CD14-positive monocyte (primary cell): ENCODE measurements around the gene RELL1. TPM values are rescaled to one million over a fixed set of nuclear protein-coding genes. Genes with fewer than 3 reads are reported as not detected.

Source experiments
- DNase-seq, 3 donors: peaks; one replicate each; pipeline ENCODE4 v3.0.0-alpha.2; 2011 to 2022
- H2AFZ ChIP-seq: 2 replicates; pipeline ENCODE4 v1.6.0; 2012; ENCODE audit warnings: mild to moderate bottlenecking, low read depth, low read length, inconsistent platforms; ENCODE audit not compliant: insufficient read depth, poor library complexity, severe bottlenecking
- H3K27ac ChIP-seq, 2 donors: 1 replicate in 1 of 2; 2 replicates in 1 of 2; pipeline ENCODE4 v1.5.1; 2012 to 2013; ENCODE audit warnings: low read length in 2 of 2, control low read depth in 1 of 2, inconsistent platforms in 1 of 2, low read depth in 1 of 2, mild to moderate bottlenecking in 1 of 2
- H3K27me3 ChIP-seq, 2 donors: one replicate each; pipeline versions ENCODE4 v1.6.0 to v1.6.1; 2011 to 2013; ENCODE audit warnings: low read length in 2 of 2; ENCODE audit not compliant: control insufficient read depth in 2 of 2, insufficient read depth in 2 of 2
- H3K36me3 ChIP-seq, 2 donors: replicated peaks in 1 of 2; 1 replicate in 1 of 2; 2 replicates in 1 of 2; pipeline versions ENCODE4 v1.5.1 to v1.6.1; 2012 to 2013; ENCODE audit warnings: low read length in 2 of 2, control low read depth in 1 of 2, inconsistent platforms in 1 of 2, mild to moderate bottlenecking in 1 of 2; ENCODE audit not compliant: insufficient read depth in 2 of 2, control insufficient read depth in 1 of 2
- H3K4me1 ChIP-seq, 2 donors: 1 replicate in 1 of 2; 2 replicates in 1 of 2; pipeline versions ENCODE4 v1.5.1 to v1.6.1; 2012 to 2013; ENCODE audit warnings: low read length in 2 of 2, control low read depth in 1 of 2, inconsistent platforms in 1 of 2, mild to moderate bottlenecking in 1 of 2, moderate library complexity in 1 of 2; ENCODE audit not compliant: insufficient read depth in 2 of 2, control insufficient read depth in 1 of 2
- H3K4me2 ChIP-seq: replicated peaks from 2 replicates; pipeline ENCODE3; 2012; ENCODE audit warnings: low read length, moderate library complexity, mild to moderate bottlenecking; ENCODE audit not compliant: poor library complexity, severe bottlenecking; ENCODE audit errors: extremely low read depth
- H3K4me3 ChIP-seq, 3 experiments: fragments of 200-600 bp in 1 of 3; sonication (generic) in 1 of 3; replicated peaks in 1 of 3; 1 replicate in 2 of 3; 2 replicates in 1 of 3; pipeline ENCODE4 v1.5.1; 2011 to 2013; ENCODE audit warnings: low read length in 3 of 3, mild to moderate bottlenecking in 3 of 3, control low read depth in 2 of 3, low read depth in 2 of 3, inconsistent platforms in 1 of 3, moderate library complexity in 1 of 3
- H3K79me2 ChIP-seq: 2 replicates; pipeline ENCODE4 v1.6.0; 2012; ENCODE audit warnings: mild to moderate bottlenecking, control low read depth, inconsistent platforms, low read length, moderate library complexity; ENCODE audit not compliant: insufficient read depth
- H3K9ac ChIP-seq: 2 replicates; pipeline ENCODE4 v1.6.0; 2017; ENCODE audit warnings: low read length, mild to moderate bottlenecking; ENCODE audit not compliant: insufficient read depth, poor library complexity, severe bottlenecking
- H3K9me3 ChIP-seq, 2 donors: replicated peaks in 1 of 2; 1 replicate in 1 of 2; 2 replicates in 1 of 2; pipeline versions ENCODE4 v1.5.1 to v1.6.1; 2012 to 2013; ENCODE audit warnings: low read length in 2 of 2, control low read depth in 1 of 2; ENCODE audit not compliant: control insufficient read depth in 1 of 2, insufficient read depth in 1 of 2
- H4K20me1 ChIP-seq: 2 replicates; pipeline ENCODE4 v1.6.0; 2012; ENCODE audit warnings: mild to moderate bottlenecking, low read length, control low read depth, moderate library complexity; ENCODE audit not compliant: insufficient read depth
- H3K27ac Mint-ChIP-seq, 7 donors: one replicate each; pipeline ENCODE4 v1.8.0; 2020; ENCODE audit warnings: mild to moderate bottlenecking in 7 of 7, mixed read lengths in 7 of 7, moderate library complexity in 6 of 7, inconsistent platforms in 2 of 7
- H3K27me3 Mint-ChIP-seq, 3 donors: one replicate each; pipeline ENCODE4 v1.8.0; 2021 to 2022; ENCODE audit warnings: low read depth in 3 of 3, mild to moderate bottlenecking in 3 of 3, mixed read lengths in 3 of 3, moderate library complexity in 3 of 3, inconsistent platforms in 1 of 3
- H3K36me3 Mint-ChIP-seq, 2 donors: one replicate each; pipeline ENCODE4 v1.8.0; 2020; ENCODE audit warnings: mixed read lengths in 2 of 2, inconsistent platforms in 1 of 2, mild to moderate bottlenecking in 1 of 2
- H3K4me1 Mint-ChIP-seq: one replicate; pipeline ENCODE4 v1.8.0; 2020; ENCODE audit warnings: mild to moderate bottlenecking, mixed read lengths
- H3K4me3 Mint-ChIP-seq, 2 donors: one replicate each; pipeline ENCODE4 v1.8.0; 2020; ENCODE audit warnings: mild to moderate bottlenecking in 2 of 2, mixed read lengths in 2 of 2, moderate library complexity in 1 of 2
- H3K9me3 Mint-ChIP-seq, 7 donors: one replicate each; pipeline ENCODE4 v1.8.0; 2020 to 2022; ENCODE audit warnings: mixed read lengths in 7 of 7, mild to moderate bottlenecking in 6 of 7, moderate library complexity in 6 of 7, inconsistent platforms in 2 of 7
- WGBS: methylation state at CpG from one replicate; pipeline ENCODE4 v1.1.5; 2013; ENCODE audit warnings: missing lambda C conversion rate; ENCODE audit not compliant: insufficient coverage; 5-methylcytosine and 5-hydroxymethylcytosine counted together
- intact Hi-C, 2 donors: fragments of 100-400 bp; cut with micrococcal nuclease; formaldehyde crosslinking; loops; one replicate each; pipeline versions ENCODE4 v1.15.0 to v1.15.1; 2023
- polyA minus RNA-seq: library from RNA; depleted of rRNA, polyadenylated mRNA; stranded (reverse); fragments of >200 nt; gene quantifications from 2 replicates; pipeline ENCODE4 v1.2.3, GENCODE V29; 2012
- polyA plus RNA-seq, 3 donors: library from polyadenylated mRNA; depleted of rRNA in 1 of 3; unstranded in 2 of 3; stranded (reverse) in 1 of 3; fragments of 300-500 nt in 2 of 3; fragments of >200 nt in 1 of 3; fragmentation: Illumina TruSeq in 2 of 3; gene quantifications; 1 replicate in 2 of 3; 2 replicates in 1 of 3; pipeline ENCODE4 v1.2.3, GENCODE V29; 2012 to 2021
- total RNA-seq, 12 experiments: library from RNA in 1 of 12; stranded (reverse) in 1 of 12; fragments of 120-200 nt in 1 of 12; gene quantifications; one replicate each; pipeline ENCODE4 v1.2.4 and lab custom pipeline; 2013 to 2026; ENCODE audit warnings: mixed read lengths in 6 of 12, inconsistent platforms in 1 of 12
- TF ChIP-seq, protein P1 (sequence below): fragments of 200-600 bp; IDR thresholded peaks from one replicate; pipeline ENCODE4 v1.8.0; 2022; ENCODE audit warnings: antibody characterized with exemption, mild to moderate bottlenecking

Gene RELL1, protein sequence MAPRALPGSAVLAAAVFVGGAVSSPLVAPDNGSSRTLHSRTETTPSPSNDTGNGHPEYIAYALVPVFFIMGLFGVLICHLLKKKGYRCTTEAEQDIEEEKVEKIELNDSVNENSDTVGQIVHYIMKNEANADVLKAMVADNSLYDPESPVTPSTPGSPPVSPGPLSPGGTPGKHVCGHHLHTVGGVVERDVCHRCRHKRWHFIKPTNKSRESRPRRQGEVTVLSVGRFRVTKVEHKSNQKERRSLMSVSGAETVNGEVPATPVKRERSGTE
- 65.3 TPM for total RNA-seq (2013)
- polyA plus RNA-seq (10 to 100 TPM; 13.3 to 30.2 (median 16.2) TPM), polyA minus RNA-seq (84.4 and 93.9 TPM in 2 replicates), total RNA-seq (lab: John Stamatoyannopoulos, UW) (57.7 to 138 (median 79.0) reads per million in 11 experiments)

- Histone ChIP-seq H3K27me3 (no peaks in the 10 kb centered on the region), H3K27ac (peak within 1 kb of the TSS; percentile 78 to 90), H3K4me2 (peak within 1 kb of the TSS; percentile 79), H3K9me3 (no peaks in the 10 kb centered on the region), H3K79me2 (peaks cover 45% of the 10 kb centered on the region), H2AFZ (peak within 1 kb of the TSS; percentile 88), H4K20me1 (peaks cover 38% of the 10 kb centered on the region), H3K36me3 (no peaks in the 10 kb centered on the region), H3K4me3 (peak within 1 kb of the TSS; percentile 81 to 93 (median 89)), H3K9ac (peak within 1 kb of the TSS; percentile 92), H3K4me1 (peaks cover 41 to 54% of the 10 kb centered on the region in 2 donors)
- WGBS = under 1% methylated on average over 42 of the region's 58 CpGs
- peak; percentile 96 to 100 (median 99) for DNase-seq
- intact Hi-C loops = loop anchor here (5.0 kb wide), 3 partner anchors 71 to 291 kb away; no protein-coding TSS in a partner anchor
- TF ChIP-seq, protein P1, sequence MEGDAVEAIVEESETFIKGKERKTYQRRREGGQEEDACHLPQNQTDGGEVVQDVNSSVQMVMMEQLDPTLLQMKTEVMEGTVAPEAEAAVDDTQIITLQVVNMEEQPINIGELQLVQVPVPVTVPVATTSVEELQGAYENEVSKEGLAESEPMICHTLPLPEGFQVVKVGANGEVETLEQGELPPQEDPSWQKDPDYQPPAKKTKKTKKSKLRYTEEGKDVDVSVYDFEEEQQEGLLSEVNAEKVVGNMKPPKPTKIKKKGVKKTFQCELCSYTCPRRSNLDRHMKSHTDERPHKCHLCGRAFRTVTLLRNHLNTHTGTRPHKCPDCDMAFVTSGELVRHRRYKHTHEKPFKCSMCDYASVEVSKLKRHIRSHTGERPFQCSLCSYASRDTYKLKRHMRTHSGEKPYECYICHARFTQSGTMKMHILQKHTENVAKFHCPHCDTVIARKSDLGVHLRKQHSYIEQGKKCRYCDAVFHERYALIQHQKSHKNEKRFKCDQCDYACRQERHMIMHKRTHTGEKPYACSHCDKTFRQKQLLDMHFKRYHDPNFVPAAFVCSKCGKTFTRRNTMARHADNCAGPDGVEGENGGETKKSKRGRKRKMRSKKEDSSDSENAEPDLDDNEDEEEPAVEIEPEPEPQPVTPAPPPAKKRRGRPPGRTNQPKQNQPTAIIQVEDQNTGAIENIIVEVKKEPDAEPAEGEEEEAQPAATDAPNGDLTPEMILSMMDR = no peak
- H3K4me1 Mint-ChIP-seq = peaks cover 50% of the 10 kb centered on the region
- H3K4me3 Mint-ChIP-seq = peak within 1 kb of the TSS; percentile 88 to 89
- peaks cover 0 to 20% of the 10 kb centered on the region in 2 donors for H3K36me3 Mint-ChIP-seq
- no peaks in the 10 kb centered on the region for H3K9me3 Mint-ChIP-seq
- H3K27ac Mint-ChIP-seq = peak within 1 kb of the TSS; percentile 85 to 97 (median 91)
- H3K27me3 Mint-ChIP-seq = no peaks in the 10 kb centered on the region
These were observed at the start of gene RELL1 for GRCh38 chr4:37686373-37687193. Gene RELL1, minus strand, starts transcription at chr4:37686376. Its CDS starts 89 bp downstream, at chr4:37686287.

- WGBS = 0% methylated on average over 5 of the region's 5 CpGs
- Histone ChIP-seq H3K4me3 (no peak overlapping the region), H3K9ac (no peak overlapping the region), H3K4me1 (peaks cover 8 to 12% of the 10 kb centered on the region in 2 donors), H4K20me1 (no peaks in the 10 kb centered on the region), H3K4me2 (no peak overlapping the region), H3K79me2 (no peaks in the 10 kb centered on the region), H3K9me3 (no peaks in the 10 kb centered on the region), H3K36me3 (no peaks in the 10 kb centered on the region), H3K27ac (no peak overlapping the region), H2AFZ (peak overlapping the region; percentile 49), H3K27me3 (no peaks in the 10 kb centered on the region)
- Mint-ChIP-seq H3K27me3 (peaks cover 2% of the 10 kb centered on the region in 3 donors), H3K4me1 (peaks cover 18% of the 10 kb centered on the region), H3K4me3 (no peak overlapping the region), H3K36me3 (no peaks in the 10 kb centered on the region), H3K27ac (no peak overlapping the region), H3K9me3 (peaks cover 0 to 2% (median 0%) of the 10 kb centered on the region in 7 donors)
- TF ChIP-seq, protein P1 = no peak
- peak; percentile 48 to 62 (median 56) for DNase-seq
- intact Hi-C loops = no loop called here
These were observed 49.4 kb upstream of the RELL1 start for GRCh38 chr4:37735578-37735977.
